Esophagus squamous epithelium (tissue), 4 donors: ENCODE measurements around the gene PRKAR2B.

Experiments used
- CTCF ChIP-seq, 6 experiments: fragments of 450-650 bp in 4 of 6; fragments of 200-600 bp in 2 of 6; sonication (generic) in 2 of 6; IDR thresholded peaks; one replicate each; pipeline ENCODE4 v1.5.1; 2016 to 2019; ENCODE audit warnings: antibody characterized with exemption in 6 of 6, mild to moderate bottlenecking in 4 of 6, moderate library complexity in 4 of 6
- POLR2A ChIP-seq, 4 donors: fragments of 450-650 bp; IDR thresholded peaks; one replicate each; pipeline ENCODE4 v1.6.1; 2017; ENCODE audit warnings: antibody characterized with exemption in 4 of 4, mild to moderate bottlenecking in 4 of 4, moderate library complexity in 3 of 4

- TF ChIP-seq CTCF (IDR thresholded peaks at IDR 0.05): no peak
- no peak for TF ChIP-seq POLR2A (IDR thresholded peaks at IDR 0.05)
These were observed 45.5 kb upstream of the PRKAR2B start for GRCh38 chr7:106999023-106999422.
